K562 (cell line): ENCODE measurements around the gene SCAMP2. TPM values are rescaled to one million over a fixed set of nuclear protein-coding genes. Genes with fewer than 3 reads are reported as not detected.

Source experiments
- ATAC-seq: fragments of 200-7000 bp; cut with Tn5 transposase; 3 replicates; pipeline ENCODE4 v1.9.1; 2020; ENCODE audit warnings: moderate library complexity
- BruUV-seq: library from RNA; stranded (reverse); fragments of 400-500 nt; replicated peaks from 2 replicates; lab custom pipeline; 2021; lab: Mats Ljungman, UMichigan
- CTCF ChIA-PET: fragments of 300-600 bp; formaldehyde crosslinking; extraction: SDS; loops from one replicate; lab custom pipeline; 2021; ENCODE audit warnings: low intra/inter-chr PET ratio; lab: Yijun Ruan, JAX
- POLR2A ChIA-PET: fragments of 300-600, 350-650 bp; sonication (Branson Sonifier 250); formaldehyde crosslinking; extraction: SDS; loops from one replicate; lab custom pipeline; 2021; ENCODE audit warnings: antibody characterized with exemption, inconsistent platforms; lab: Yijun Ruan, JAX
- DNase-seq, 4 experiments: peaks; one replicate each; pipeline versions ENCODE4 v3.0.0 to v3.0.0-alpha.2; 2011 to 2018; ENCODE audit warnings: low spot score in 3 of 4, mixed read lengths in 3 of 4; ENCODE audit errors: extremely low read depth in 1 of 4
- FAIRE-seq: peaks from 2 replicates; lab custom pipeline; 2011; peaks lifted over from hg19 to GRCh38; lab: Jason Lieb, UNC
- H2AFZ ChIP-seq: 2 replicates; pipeline ENCODE4 v1.6.0; 2011; ENCODE audit warnings: low read depth, low read length, control low read depth, inconsistent platforms
- H3K27ac ChIP-seq: fragments of 200-600 bp; 3 replicates; pipeline ENCODE4 v1.8.0; 2011; ENCODE audit warnings: low read depth, mild to moderate bottlenecking, control low read depth, inconsistent platforms, low read length, moderate library complexity, mixed read lengths; ENCODE audit errors: extremely low read depth
- H3K27me3 ChIP-seq, 2 experiments: fragments of 300-600 bp in 1 of 2; 2 replicates in 1 of 2; 3 replicates in 1 of 2; pipeline versions ENCODE4 v1.6.0 to v1.8.0; 2011; ENCODE audit warnings: inconsistent platforms in 2 of 2, low read length in 2 of 2, mild to moderate bottlenecking in 1 of 2, mixed read lengths in 1 of 2, moderate library complexity in 1 of 2; ENCODE audit not compliant: control insufficient read depth in 2 of 2, insufficient read depth in 2 of 2
- H3K36me3 ChIP-seq: fragments of 300-600 bp; 3 replicates; pipeline ENCODE4 v1.8.0; 2011; ENCODE audit warnings: mild to moderate bottlenecking, low read length, inconsistent platforms; ENCODE audit not compliant: control insufficient read depth, insufficient read depth
- H3K4me1 ChIP-seq, 2 experiments: fragments of 200-600 bp in 1 of 2; replicated peaks in 1 of 2; 2 replicates in 1 of 2; 3 replicates in 1 of 2; pipeline versions ENCODE4 v1.5.1 to v1.8.0; 2011; ENCODE audit warnings: inconsistent platforms in 2 of 2, low read length in 2 of 2, mild to moderate bottlenecking in 1 of 2, mixed read lengths in 1 of 2, moderate library complexity in 1 of 2; ENCODE audit not compliant: control insufficient read depth in 2 of 2, insufficient read depth in 2 of 2
- H3K4me2 ChIP-seq: 2 replicates; pipeline ENCODE4 v1.6.1; 2011; ENCODE audit warnings: low read length, control low read depth, inconsistent platforms, mixed read lengths; ENCODE audit not compliant: insufficient read depth
- H3K4me3 ChIP-seq: fragments of 200-600 bp; sonication (generic), shearing (Covaris generic); 2 replicates; pipeline ENCODE4 v1.5.1; 2016; ENCODE audit warnings: control low read depth, inconsistent platforms
- H3K79me2 ChIP-seq: fragments of 200-600 bp; 3 replicates; pipeline ENCODE4 v1.8.0; 2011; ENCODE audit warnings: low read length, inconsistent platforms; ENCODE audit not compliant: control insufficient read depth, insufficient read depth
- H3K9ac ChIP-seq, 2 experiments: 2 replicates each; pipeline versions ENCODE4 v1.6.0 to v1.6.1; 2011; ENCODE audit warnings: low read depth in 2 of 2, low read length in 2 of 2, control low read depth in 1 of 2, inconsistent platforms in 1 of 2, mild to moderate bottlenecking in 1 of 2, mixed read lengths in 1 of 2; ENCODE audit not compliant: insufficient read depth in 1 of 2
- H3K9me1 ChIP-seq: one replicate; pipeline ENCODE4 v1.6.0; 2011; ENCODE audit warnings: inconsistent platforms, mild to moderate bottlenecking, low read length, moderate library complexity; ENCODE audit not compliant: control insufficient read depth, insufficient read depth
- H3K9me3 ChIP-seq: replicated peaks from 2 replicates; pipeline ENCODE4 v1.5.1; 2011; ENCODE audit warnings: low read depth, low read length, inconsistent platforms; ENCODE audit not compliant: control insufficient read depth, insufficient read depth
- H4K20me1 ChIP-seq: replicated peaks from 2 replicates; pipeline ENCODE4 v1.6.1; 2011; ENCODE audit warnings: low read length, inconsistent platforms, mixed read lengths; ENCODE audit not compliant: control insufficient read depth, insufficient read depth
- EHMT2 ChIP-seq: fragments of 450-650 bp; IDR thresholded peaks from 2 replicates; pipeline ENCODE4 v1.6.1; 2018; ENCODE audit warnings: antibody characterized with exemption
- KDM2B ChIP-seq: fragments of 250-450 bp; sonication (Bioruptor Pico); IDR thresholded peaks from 2 replicates; pipeline ENCODE4 v1.8.0; 2021; ENCODE audit warnings: mild to moderate bottlenecking, moderate library complexity
- MAFG ChIP-seq: fragments of 450-650 bp; conservative IDR thresholded peaks from 2 replicates; pipeline ENCODE4 v1.6.1; 2016; ENCODE audit warnings: missing genetic modification characterization, missing compliant biosample characterization
- MEF2A ChIP-seq: IDR thresholded peaks from 2 replicates; pipeline ENCODE4 v1.6.1; 2011; ENCODE audit warnings: low read depth, mild to moderate bottlenecking, low read length, moderate library complexity; ENCODE audit not compliant: control insufficient read depth
- NFXL1 ChIP-seq: fragments of 450-650 bp; formaldehyde crosslinking; IDR thresholded peaks from 2 replicates; pipeline ENCODE4 v1.4.0; 2021; ENCODE audit warnings: mild to moderate bottlenecking
- RBBP5 ChIP-seq: fragments of 200-600 bp; sonication (generic); IDR thresholded peaks from 2 replicates; pipeline ENCODE4 v1.6.1; 2012; ENCODE audit warnings: borderline replicate concordance, mild to moderate bottlenecking, low read length, control low read depth, inconsistent platforms; ENCODE audit not compliant: insufficient read depth, poor library complexity, severe bottlenecking
- SMC3 ChIP-seq: conservative IDR thresholded peaks from 2 replicates; pipeline ENCODE4 v1.6.1; 2011; ENCODE audit warnings: low read depth, low read length, improper control_type of control experiment; ENCODE audit not compliant: insufficient read depth
- ZBED1 ChIP-seq: IDR thresholded peaks from 2 replicates; pipeline ENCODE4 v1.6.1; 2014
- ZBTB8A ChIP-seq: fragments of 450-650 bp; IDR thresholded peaks from 2 replicates; pipeline ENCODE4 v1.6.1; 2018; ENCODE audit warnings: mild to moderate bottlenecking, moderate library complexity; ENCODE audit not compliant: partially characterized antibody
- ZNF347 ChIP-seq: fragments of 450-650 bp; formaldehyde crosslinking; IDR thresholded peaks from 2 replicates; pipeline ENCODE4 v1.4.0; 2020; ENCODE audit warnings: low read depth, mild to moderate bottlenecking, moderate library complexity
- WGBS: fragments of 100-300 bp; shearing (Covaris generic); methylation state at CpG from one replicate; pipeline ENCODE4 v1.1.6; 2016; ENCODE audit warnings: low coverage, mixed read lengths; ENCODE audit not compliant: insufficient coverage; ENCODE audit errors: missing lambda C conversion rate; 5-methylcytosine and 5-hydroxymethylcytosine counted together
- in situ Hi-C: fragments of 300-500 bp; cut with MboI; formaldehyde crosslinking; loops from 4 replicates; pipeline ENCODE4 v1.15.0; 2018; ENCODE audit warnings: inconsistent platforms, mixed read lengths
- intact Hi-C: fragments of 100-400 bp; cut with micrococcal nuclease; formaldehyde crosslinking; loops from 2 replicates; pipeline ENCODE4 v1.14.2; 2022
- polyA plus RNA-seq, 8 experiments: library from polyadenylated mRNA; depleted of rRNA in 4 of 8; stranded (reverse) in 5 of 8; unstranded in 3 of 8; fragments of >200 nt; fragmentation: Nextera tagmentation in 2 of 8; fragmentation: Illumina TruSeq in 1 of 8; extraction: Ambion mirVana in 2 of 8; extraction: Trizol in 1 of 8; gene quantifications; 2 replicates each; pipeline versions ENCODE4 v1.2.1 to v1.2.3, GENCODE V29; 2011 to 2014; ENCODE audit warnings: inconsistent platforms in 1 of 8, missing spikeins in 1 of 8
- total RNA-seq, 7 experiments: library from RNA; depleted of rRNA in 6 of 7; stranded (reverse); fragments of >200 nt in 6 of 7; fragmentation: Illumina TruSeq in 2 of 7; extraction: Trizol in 2 of 7; gene quantifications; 2 replicates each; pipeline versions ENCODE4 v1.2.1 to v1.2.3, GENCODE V29; 2011 to 2021; ENCODE audit warnings: low replicate concordance in 1 of 7
- TF ChIP-seq, protein P1 (sequence below), 2 experiments: fragments of 150-350 bp in 1 of 2; IDR thresholded peaks; 2 replicates each; pipeline ENCODE4 v1.6.1; 2012 to 2016; ENCODE audit warnings: low read depth in 2 of 2, low read length in 2 of 2, mild to moderate bottlenecking in 1 of 2, moderate library complexity in 1 of 2

The SCAMP2 gene
- total and polyA plus RNA-seq, 9 of the 15 experiments (the other 6 are each of a cell fraction or from before 2014, with no cell fraction given): 5.9 to 61.1 (median 20.1) TPM

DNA sequence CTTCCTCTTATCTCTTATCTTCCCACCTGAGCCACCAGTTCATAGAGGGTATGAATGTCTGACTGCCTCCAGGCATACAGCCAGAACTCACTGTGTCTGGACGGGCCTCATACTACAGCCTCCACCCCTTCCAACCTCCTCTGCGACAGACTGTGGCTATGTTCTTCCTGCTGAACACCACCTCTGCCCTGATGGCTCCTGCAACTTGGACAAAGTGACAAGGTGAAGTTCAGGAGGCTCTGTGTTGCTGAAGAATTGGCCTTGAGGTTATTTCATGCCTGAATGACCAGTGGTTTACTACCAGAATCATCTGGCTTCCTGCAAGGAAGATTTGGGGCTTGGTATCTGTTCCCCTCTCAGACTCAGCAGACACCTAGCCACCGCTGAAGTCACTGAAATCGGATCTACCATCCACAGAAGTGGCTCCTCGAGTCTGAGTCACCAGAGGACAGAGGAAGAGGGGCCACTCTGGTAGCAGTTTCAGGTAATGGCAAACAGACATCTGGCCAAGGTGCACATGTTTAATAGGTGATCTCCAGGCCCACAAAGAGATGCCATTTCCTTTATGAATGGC is 16.0 kb downstream of the SCAMP2 start:
- no peak for TF ChIP-seq MEF2A
- no peak for TF ChIP-seq EHMT2
- TF ChIP-seq ZNF347: no peak
- no peak for TF ChIP-seq RBBP5
- TF ChIP-seq NFXL1 (CRISPR knock-in tag): no peak
- TF ChIP-seq, protein P1, sequence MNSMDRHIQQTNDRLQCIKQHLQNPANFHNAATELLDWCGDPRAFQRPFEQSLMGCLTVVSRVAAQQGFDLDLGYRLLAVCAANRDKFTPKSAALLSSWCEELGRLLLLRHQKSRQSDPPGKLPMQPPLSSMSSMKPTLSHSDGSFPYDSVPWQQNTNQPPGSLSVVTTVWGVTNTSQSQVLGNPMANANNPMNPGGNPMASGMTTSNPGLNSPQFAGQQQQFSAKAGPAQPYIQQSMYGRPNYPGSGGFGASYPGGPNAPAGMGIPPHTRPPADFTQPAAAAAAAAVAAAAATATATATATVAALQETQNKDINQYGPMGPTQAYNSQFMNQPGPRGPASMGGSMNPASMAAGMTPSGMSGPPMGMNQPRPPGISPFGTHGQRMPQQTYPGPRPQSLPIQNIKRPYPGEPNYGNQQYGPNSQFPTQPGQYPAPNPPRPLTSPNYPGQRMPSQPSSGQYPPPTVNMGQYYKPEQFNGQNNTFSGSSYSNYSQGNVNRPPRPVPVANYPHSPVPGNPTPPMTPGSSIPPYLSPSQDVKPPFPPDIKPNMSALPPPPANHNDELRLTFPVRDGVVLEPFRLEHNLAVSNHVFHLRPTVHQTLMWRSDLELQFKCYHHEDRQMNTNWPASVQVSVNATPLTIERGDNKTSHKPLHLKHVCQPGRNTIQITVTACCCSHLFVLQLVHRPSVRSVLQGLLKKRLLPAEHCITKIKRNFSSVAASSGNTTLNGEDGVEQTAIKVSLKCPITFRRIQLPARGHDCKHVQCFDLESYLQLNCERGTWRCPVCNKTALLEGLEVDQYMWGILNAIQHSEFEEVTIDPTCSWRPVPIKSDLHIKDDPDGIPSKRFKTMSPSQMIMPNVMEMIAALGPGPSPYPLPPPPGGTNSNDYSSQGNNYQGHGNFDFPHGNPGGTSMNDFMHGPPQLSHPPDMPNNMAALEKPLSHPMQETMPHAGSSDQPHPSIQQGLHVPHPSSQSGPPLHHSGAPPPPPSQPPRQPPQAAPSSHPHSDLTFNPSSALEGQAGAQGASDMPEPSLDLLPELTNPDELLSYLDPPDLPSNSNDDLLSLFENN (IDR thresholded peaks at IDR 0.05; ENCODE audit: low read depth in 2 of 2, low read length in 2 of 2): no peak
- TF ChIP-seq MAFG: no peak
- TF ChIP-seq ZBED1: no peak
- no peak for TF ChIP-seq KDM2B (CRISPR knock-in tag)
- no peak for TF ChIP-seq SMC3
- no peak for TF ChIP-seq ZBTB8A
- BruUV-seq: no TSS peak
- POLR2A ChIA-PET: interaction anchor here (1.0 to 1.5 kb wide), 3 partner anchors 12 to 45 kb away, joined by 3 to 4 read pairs (median 3); no protein-coding TSS in a partner anchor
- DNase-seq (peak in 1 of 4 experiments; percentile 36), FAIRE-seq (peak; percentile 82), ATAC-seq (peak; percentile 70)
- peak overlapping the region; percentile 45 for H3K27ac ChIP-seq
- peaks cover 13% of the 10 kb centered on the region for H4K20me1 ChIP-seq
- peaks cover 33% of the 10 kb centered on the region for H3K36me3 ChIP-seq
- no peaks in the 10 kb centered on the region for H3K9me3 ChIP-seq
- peak overlapping the region in 1 of 2 experiments; percentile 50; a peak in 1 of 4 replicates for H3K9ac ChIP-seq
- peaks cover 8 to 9% of the 10 kb centered on the region in 2 experiments; a peak in 4 of 5 replicates for H3K4me1 ChIP-seq
- in situ Hi-C loops (no loop called here), intact Hi-C loops (no loop called here)
- H3K27me3 ChIP-seq: no peaks in the 10 kb centered on the region
- 15% methylated on average over 5 of the region's 5 CpGs for WGBS
- CTCF ChIA-PET: no interaction called here
- no peaks in the 10 kb centered on the region for H3K9me1 ChIP-seq
- no peak overlapping the region for H3K4me2 ChIP-seq
- no peak overlapping the region for H3K4me3 ChIP-seq
- H2AFZ ChIP-seq: no peak overlapping the region
- peaks cover 13% of the 10 kb centered on the region; the same call in 1 of the 3 replicates for H3K79me2 ChIP-seq
